Measurements from ENCODE around the gene LRIG2. TPM values are rescaled to one million over a fixed set of nuclear protein-coding genes. Genes with fewer than 3 reads are reported as not detected.

The LRIG2 gene
- total and polyA plus RNA-seq, 2 donors (not counting 1 experiment from before 2014, with no cell fraction given): 12.4 to 30.6 TPM

GRCh38 chr1:113094506-113094905, 21.5 kb downstream of the LRIG2 start:
- peaks cover 10% of the 10 kb centered on the region for H4K20me1 ChIP-seq (ENCODE audit: control insufficient read depth, insufficient read depth, low read length, poor library complexity, severe bottlenecking)
- H3K4me1 ChIP-seq (ENCODE audit: control insufficient read depth in 2 of 2, insufficient read depth in 2 of 2, low read length in 2 of 2): no peaks in the 10 kb centered on the region
- no peak for TF ChIP-seq EZH2 (IDR thresholded peaks at IDR 0.05; ENCODE audit: borderline replicate concordance, insufficient read depth, low read depth, low read length, poor library complexity, severe bottlenecking)
- no peak for TF ChIP-seq CTCF (IDR thresholded peaks at IDR 0.05)
- POLR2A ChIA-PET: no interaction called here
- Mint-ChIP-seq H3K4me3 (no peak overlapping the region), H3K4me1 (peaks cover 4% of the 10 kb centered on the region), H3K27me3 (no peaks in the 10 kb centered on the region), H3K27ac (no peak overlapping the region), H3K9me3 (ENCODE audit: insufficient read depth) (no peaks in the 10 kb centered on the region)
- no peak for DNase-seq
- H3K79me2 ChIP-seq (ENCODE audit: control insufficient read depth, insufficient read depth, low read length): peaks cover 23% of the 10 kb centered on the region
- no peak overlapping the region for H2AFZ ChIP-seq (ENCODE audit: insufficient read depth, low read depth, low read length, poor library complexity, severe bottlenecking)
- 100% methylated on average over 1 of the region's 4 CpGs for whole genome bisulfite sequencing (ENCODE audit: insufficient coverage)
- H3K4me3 ChIP-seq (ENCODE audit: control extremely low read depth in 1 of 5, extremely low read depth in 1 of 5, insufficient read depth in 1 of 5, low read depth in 2 of 5, low read length in 4 of 5): no peak overlapping the region
- intact Hi-C loops (cut with micrococcal nuclease): no loop called here
- H3K9ac ChIP-seq (ENCODE audit: low read length): no peak overlapping the region
- H3K4me2 ChIP-seq (replicated peaks; ENCODE audit: low read depth, low read length, poor library complexity, severe bottlenecking): no peak overlapping the region
- H3K27me3 ChIP-seq (replicated peaks in 1 of 4; ENCODE audit: control extremely low read depth in 1 of 4, control insufficient read depth in 3 of 4, insufficient read depth in 4 of 4, low read length in 3 of 4): no peaks in the 10 kb centered on the region
- H3K9me3 ChIP-seq (ENCODE audit: control extremely low read depth in 1 of 3, control insufficient read depth in 2 of 3, insufficient read depth in 1 of 3, low read length in 2 of 3): no peaks in the 10 kb centered on the region
- H3K27ac ChIP-seq (ENCODE audit: low read length in 2 of 2): no peak overlapping the region
- no peak for ATAC-seq (ENCODE audit: low read depth)
- CTCF ChIA-PET: interaction anchor here (1.1 kb wide), 2 partner anchors 22 to 665 kb away, joined by 3 read pairs; partner anchors contain the start of genes LRIG2 and PHTF1
- H3K36me3 ChIP-seq (replicated peaks in 1 of 2; ENCODE audit: control extremely low read depth in 1 of 2, control insufficient read depth in 1 of 2, extremely low read depth in 1 of 2, insufficient read depth in 2 of 2, low read length in 1 of 2): peaks cover 11 to 62% of the 10 kb centered on the region in 2 experiments

GRCh38 chr1:113095790-113096455, 22.9 kb downstream of the LRIG2 start:
- H3K4me2 ChIP-seq (replicated peaks; ENCODE audit: low read depth, low read length, poor library complexity, severe bottlenecking): no peak overlapping the region
- H3K27ac ChIP-seq (ENCODE audit: low read length in 2 of 2): no peak overlapping the region
- TF ChIP-seq CTCF (IDR thresholded peaks at IDR 0.05) (no peak), EZH2 (IDR thresholded peaks at IDR 0.05; ENCODE audit: borderline replicate concordance, insufficient read depth, low read depth, low read length, poor library complexity, severe bottlenecking) (no peak)
- Mint-ChIP-seq H3K4me3 (no peak overlapping the region), H3K9me3 (ENCODE audit: insufficient read depth) (no peaks in the 10 kb centered on the region), H3K27me3 (no peaks in the 10 kb centered on the region), H3K4me1 (peaks cover 4% of the 10 kb centered on the region), H3K27ac (no peak overlapping the region)
- ChIA-PET POLR2A (no interaction called here), CTCF (interaction anchor here (1.9 kb wide), 1 partner anchor 23 kb away, joined by 6 read pairs; the partner anchor contains the start of gene LRIG2)
- no peaks in the 10 kb centered on the region for H3K4me1 ChIP-seq (ENCODE audit: control insufficient read depth in 2 of 2, insufficient read depth in 2 of 2, low read length in 2 of 2)
- intact Hi-C loops (cut with micrococcal nuclease): no loop called here
- no peak for ATAC-seq (ENCODE audit: low read depth)
- H2AFZ ChIP-seq (ENCODE audit: insufficient read depth, low read depth, low read length, poor library complexity, severe bottlenecking): no peak overlapping the region
- H3K4me3 ChIP-seq (ENCODE audit: control extremely low read depth in 1 of 5, extremely low read depth in 1 of 5, insufficient read depth in 1 of 5, low read depth in 2 of 5, low read length in 4 of 5): no peak overlapping the region
- H3K36me3 ChIP-seq (replicated peaks in 1 of 2; ENCODE audit: control extremely low read depth in 1 of 2, control insufficient read depth in 1 of 2, extremely low read depth in 1 of 2, insufficient read depth in 2 of 2, low read length in 1 of 2): peaks cover 11 to 70% of the 10 kb centered on the region in 2 experiments
- peaks cover 3% of the 10 kb centered on the region for H4K20me1 ChIP-seq (ENCODE audit: control insufficient read depth, insufficient read depth, low read length, poor library complexity, severe bottlenecking)
- H3K27me3 ChIP-seq (replicated peaks in 1 of 4; ENCODE audit: control extremely low read depth in 1 of 4, control insufficient read depth in 3 of 4, insufficient read depth in 4 of 4, low read length in 3 of 4): no peaks in the 10 kb centered on the region
- H3K79me2 ChIP-seq (ENCODE audit: control insufficient read depth, insufficient read depth, low read length): peaks cover 12% of the 10 kb centered on the region
- H3K9ac ChIP-seq (ENCODE audit: low read length): no peak overlapping the region
- H3K9me3 ChIP-seq (ENCODE audit: control extremely low read depth in 1 of 3, control insufficient read depth in 2 of 3, insufficient read depth in 1 of 3, low read length in 2 of 3): no peaks in the 10 kb centered on the region
- WGBS (ENCODE audit: insufficient coverage): 100% methylated on average over 1 of the region's 5 CpGs
- DNase-seq: no peak

Data from B cell (primary cell).